ENCODE results near the gene ARID1B. TPM values are rescaled to one million over a fixed set of nuclear protein-coding genes. Genes with fewer than 3 reads are reported as not detected.

ARID1B gene
- total and polyA plus RNA-seq, 2 of the 4 experiments (the other 2 are of a cell fraction): 14.5 to 20.1 TPM

- Histone ChIP-seq H3K4ac (ENCODE audit: low read depth, low read length) (no peak overlapping the region), H4K5ac (ENCODE audit: low read depth, low read length) (no peak overlapping the region), H3K18ac (ENCODE audit: low read depth, low read length) (no peak overlapping the region), H3K27me3 (ENCODE audit: control insufficient read depth, insufficient read depth, low read length) (no peaks in the 10 kb centered on the region), H3K27ac (ENCODE audit: insufficient read depth, low read length) (no peak overlapping the region), H3K4me1 (ENCODE audit: control insufficient read depth, insufficient read depth, low read length) (peaks cover 9% of the 10 kb centered on the region), H2AK9ac (replicated peaks; ENCODE audit: low read depth, low read length, poor library complexity) (no peak overlapping the region), H4K8ac (ENCODE audit: low read depth in 2 of 2, low read length in 2 of 2) (no peak overlapping the region), H4K20me1 (ENCODE audit: insufficient read depth, low read length) (peaks cover 10% of the 10 kb centered on the region; the same call in 1 of the 2 replicates), H3K79me1 (ENCODE audit: low read depth in 1 of 2, low read length in 2 of 2) (peaks cover 20 to 58% of the 10 kb centered on the region in 2 experiments), H2BK120ac (ENCODE audit: low read depth, low read length) (no peak overlapping the region), H3K36me3 (ENCODE audit: control insufficient read depth, insufficient read depth, low read length) (peaks cover 2% of the 10 kb centered on the region; the same call in 1 of the 2 replicates), H3K4me3 (ENCODE audit: insufficient read depth, low read depth, low read length) (no peak overlapping the region), H3K14ac (replicated peaks; ENCODE audit: low read depth, low read length) (no peak overlapping the region), H2BK15ac (ENCODE audit: low read depth, low read length) (no peak overlapping the region), H2AK5ac (ENCODE audit: low read depth, low read length) (no peak overlapping the region), H3K9me1 (ENCODE audit: insufficient read depth, low read length) (peaks cover 13% of the 10 kb centered on the region; the same call in 1 of the 2 replicates), H3K56ac (ENCODE audit: extremely low read depth, insufficient read depth, low read length) (no peak overlapping the region), H2BK5ac (ENCODE audit: low read depth, low read length, poor library complexity, severe bottlenecking) (no peak overlapping the region), H2BK20ac (ENCODE audit: low read depth, low read length) (no peak overlapping the region), H3K9me3 (ENCODE audit: control insufficient read depth, insufficient read depth, low read length) (no peaks in the 10 kb centered on the region), H3K4me2 (ENCODE audit: low read depth, low read length) (no peak overlapping the region), H4K91ac (ENCODE audit: insufficient read depth, low read depth, low read length) (no peak overlapping the region), H2AFZ (replicated peaks; ENCODE audit: low read length, poor library complexity) (no peak overlapping the region), H3K9ac (ENCODE audit: low read depth, low read length) (no peak overlapping the region), H3K23ac (ENCODE audit: low read depth, low read length) (no peak overlapping the region)
- dilution Hi-C loops (cut with HindIII; ENCODE audit: low sequenced_read_pairs, unreplicated experiment): no loop called here
- in situ Hi-C loops (cut with MboI; ENCODE audit: low sequenced_read_pairs): no loop called here
- no TSS peak for BruUV-seq (replicated peaks)
- TF ChIP-seq NFE2L2 (IDR thresholded peaks at IDR 0.05; ENCODE audit: low read depth, low read length) (no peak), MXI1 (IDR thresholded peaks at IDR 0.05; ENCODE audit: borderline replicate concordance, low read depth, low read length) (no peak), POLR2A (IDR thresholded peaks at IDR 0.05; ENCODE audit: low read depth, low read length) (no peak), CEBPB (IDR thresholded peaks at IDR 0.05; ENCODE audit: low read depth, low read length) (no peak), CHD1 (IDR thresholded peaks at IDR 0.05; ENCODE audit: low read depth, low read length) (no peak), BHLHE40 (IDR thresholded peaks at IDR 0.05; ENCODE audit: low read depth, low read length) (no peak), SMC3 (IDR thresholded peaks at IDR 0.05; ENCODE audit: low read depth, low read length) (no peak), RCOR1 (IDR thresholded peaks at IDR 0.05; ENCODE audit: insufficient replicate concordance, low read length) (no peak), USF2 (IDR thresholded peaks at IDR 0.05; ENCODE audit: low read depth, low read length) (no peak), MAZ (IDR thresholded peaks at IDR 0.05; ENCODE audit: borderline replicate concordance, low read depth, low read length) (no peak), RAD21 (IDR thresholded peaks at IDR 0.05; ENCODE audit: low read length) (no peak), CTCF (conservative IDR thresholded peaks at IDR 0.05; ENCODE audit: low read depth, low read length) (no peak)
- TF ChIP-seq, protein P1, sequence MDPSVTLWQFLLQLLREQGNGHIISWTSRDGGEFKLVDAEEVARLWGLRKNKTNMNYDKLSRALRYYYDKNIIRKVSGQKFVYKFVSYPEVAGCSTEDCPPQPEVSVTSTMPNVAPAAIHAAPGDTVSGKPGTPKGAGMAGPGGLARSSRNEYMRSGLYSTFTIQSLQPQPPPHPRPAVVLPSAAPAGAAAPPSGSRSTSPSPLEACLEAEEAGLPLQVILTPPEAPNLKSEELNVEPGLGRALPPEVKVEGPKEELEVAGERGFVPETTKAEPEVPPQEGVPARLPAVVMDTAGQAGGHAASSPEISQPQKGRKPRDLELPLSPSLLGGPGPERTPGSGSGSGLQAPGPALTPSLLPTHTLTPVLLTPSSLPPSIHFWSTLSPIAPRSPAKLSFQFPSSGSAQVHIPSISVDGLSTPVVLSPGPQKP (IDR thresholded peaks at IDR 0.05; ENCODE audit: borderline replicate concordance, low read depth, low read length): no peak
- ChIA-PET CTCF (interaction anchor here (0.7 to 0.9 kb wide), 3 partner anchors 10 to 173 kb away, joined by 3 to 5 read pairs (median 3); no protein-coding TSS in a partner anchor), POLR2A (ENCODE audit: unreplicated experiment) (interaction anchor here (0.6 kb wide), 1 partner anchor 1751 kb away, joined by 6 read pairs; no protein-coding TSS in a partner anchor)
- DNase-seq: no peak
- no peak for ATAC-seq (ENCODE audit: low read depth)
- intact Hi-C loops (cut with micrococcal nuclease): loop anchor here (2.0 kb wide), 1 partner anchor 13 kb away; no protein-coding TSS in a partner anchor
- WGBS, 2 experiments (ENCODE audit: extremely low coverage in 2 of 2, insufficient read length in 1 of 2): 100% methylated on average over 1 of the region's 9 CpGs; no CpG with 5 or more reads in 1 of the 2 experiments
These were observed 284.8 kb downstream of the ARID1B start for GRCh38 chr6:157061770-157062594.

Measured in IMR-90 (cell line).